Limb (tissue), 2 donors: ENCODE data around the gene PSMB10.
A peak's percentile ranks its signal among the peaks of the same experiment; 100 is the strongest.
"Not testable (repeated sequence)": the region's sequence is repeated elsewhere in the genome, so short reads cannot be mapped to it uniquely, and the experiment has no call there.

Experiments used
- DNase-seq, 2 donors: peaks; one replicate each; pipeline ENCODE4 v3.0.0-alpha.2; 2016; ENCODE audit errors: extremely low spot score in 2 of 2

Gene PSMB10

GRCh38 chr16:67927131-67927941, 9.3 kb downstream of the PSMB10 start:
- no peak for DNase-seq

GRCh38 chr16:67926181-67926750, 10.4 kb downstream of the PSMB10 start:
- DNase-seq: no peak

GRCh38 chr16:67924140-67924906, 12.3 kb downstream of the PSMB10 start:
- no peak for DNase-seq

GRCh38 chr16:67923414-67924116, 13.1 kb downstream of the PSMB10 start:
- no peak for DNase-seq

GRCh38 chr16:67922740-67923139, 13.9 kb downstream of the PSMB10 start:
- no peak for DNase-seq

GRCh38 chr16:67922221-67922620, 14.4 kb downstream of the PSMB10 start:
- no peak for DNase-seq

- no peak for DNase-seq
Observed at GRCh38 chr16:67919622-67920221, 16.9 kb downstream of the PSMB10 start.

- no peak for DNase-seq
Observed at GRCh38 chr16:67917852-67918236, 18.8 kb downstream of the PSMB10 start.

GRCh38 chr16:67917140-67917851, 19.4 kb downstream of the PSMB10 start:
- no peak for DNase-seq

- no peak for DNase-seq
Observed at GRCh38 chr16:67915831-67916723, 20.6 kb downstream of the PSMB10 start.

GRCh38 chr16:67915496-67915769, 21.2 kb downstream of the PSMB10 start:
- not testable (repeated sequence) for DNase-seq

- DNase-seq: no peak
Observed at GRCh38 chr16:67914758-67915495, 21.7 kb downstream of the PSMB10 start.

GRCh38 chr16:67910158-67910557, 26.5 kb downstream of the PSMB10 start:
- no peak for DNase-seq

- no peak for DNase-seq
Observed at GRCh38 chr16:67909056-67909742, 27.5 kb downstream of the PSMB10 start.

- no peak for DNase-seq
Observed at GRCh38 chr16:67907397-67908180, 29.1 kb downstream of the PSMB10 start.

GRCh38 chr16:67902831-67903230, 33.8 kb downstream of the PSMB10 start:
- no peak for DNase-seq

- no peak for DNase-seq
Observed at GRCh38 chr16:67901734-67902133, 34.9 kb downstream of the PSMB10 start.

- peak in 1 of 2 donors; percentile 49 for DNase-seq
Observed at GRCh38 chr16:67897231-67897630, 39.4 kb downstream of the PSMB10 start.
